ENCODE results near the gene HS3ST6. TPM values are rescaled to one million over a fixed set of nuclear protein-coding genes. Genes with fewer than 3 reads are reported as not detected.

Gene HS3ST6
- total and polyA plus RNA-seq, 9 of the 15 experiments (the other 6 are each of a cell fraction or from before 2014, with no cell fraction given) = not detected

GRCh38 chr16:1903845-1904840 is 14.1 kb downstream of the HS3ST6 start:
- Histone ChIP-seq H4K20me1 (replicated peaks; ENCODE audit: control insufficient read depth, insufficient read depth, low read length) (0 out of 2 replicates have a peak, but pooled peaks cover 8% of the 10 kb centered on the region), H2AFZ (ENCODE audit: low read depth, low read length) (no peak overlapping the region), H3K36me3 (ENCODE audit: control insufficient read depth, insufficient read depth, low read length) (no peaks in the 10 kb centered on the region), H3K27me3 (ENCODE audit: control insufficient read depth in 2 of 2, insufficient read depth in 2 of 2, low read length in 2 of 2) (peaks cover 44 to 85% of the 10 kb centered on the region in 2 experiments), H3K9me3 (replicated peaks; ENCODE audit: control insufficient read depth, insufficient read depth, low read depth, low read length) (no peaks in the 10 kb centered on the region), H3K4me3 (no peak overlapping the region), H3K4me2 (ENCODE audit: insufficient read depth, low read length) (no peak overlapping the region), H3K9ac (ENCODE audit: insufficient read depth in 1 of 2, low read depth in 2 of 2, low read length in 2 of 2) (peak overlapping the region in 1 of 2 experiments; percentile 79; a peak in 2 of 4 replicates), H3K27ac (ENCODE audit: extremely low read depth, low read depth, low read length) (no peak overlapping the region), H3K9me1 (ENCODE audit: control insufficient read depth, insufficient read depth, low read length) (no peaks in the 10 kb centered on the region), H3K79me2 (ENCODE audit: control insufficient read depth, insufficient read depth, low read length) (no peaks in the 10 kb centered on the region), H3K4me1 (replicated peaks in 1 of 2; ENCODE audit: control insufficient read depth in 2 of 2, insufficient read depth in 2 of 2, low read length in 2 of 2) (peaks cover 0 to 42% of the 10 kb centered on the region in 2 experiments; a peak in 2 of 5 replicates)
- DNase-seq (ENCODE audit: extremely low read depth in 1 of 4, low spot score in 3 of 4) (no peak), FAIRE-seq (peak; percentile 59), ATAC-seq (no peak)
- intact Hi-C loops (cut with micrococcal nuclease) = no loop called here
- 10% methylated on average over 22 of the region's 22 CpGs for WGBS (ENCODE audit: insufficient coverage, low coverage, missing lambda C conversion rate)
- in situ Hi-C loops (cut with MboI) = no loop called here
- POLR2A ChIA-PET = interaction anchor here (0.6 to 1.7 kb wide), 3 partner anchors 11 to 90 kb away, joined by 3 to 7 read pairs (median 4); no protein-coding TSS in a partner anchor
- TF ChIP-seq ZNF175 (CRISPR knock-in tag; IDR thresholded peaks at IDR 0.05; ENCODE audit: low read depth) (no peak), FUS (optimal IDR thresholded peaks at IDR 0.05; ENCODE audit: low read depth, low read length) (no peak), CBFA2T3 (IDR thresholded peaks at IDR 0.05) (peak; percentile 38), ZFP36 (IDR thresholded peaks at IDR 0.05; ENCODE audit: low read depth, low read length, partially characterized antibody) (peak; percentile 45), ZBTB2 (IDR thresholded peaks at IDR 0.05) (no peak)
- TF ChIP-seq, protein P1, sequence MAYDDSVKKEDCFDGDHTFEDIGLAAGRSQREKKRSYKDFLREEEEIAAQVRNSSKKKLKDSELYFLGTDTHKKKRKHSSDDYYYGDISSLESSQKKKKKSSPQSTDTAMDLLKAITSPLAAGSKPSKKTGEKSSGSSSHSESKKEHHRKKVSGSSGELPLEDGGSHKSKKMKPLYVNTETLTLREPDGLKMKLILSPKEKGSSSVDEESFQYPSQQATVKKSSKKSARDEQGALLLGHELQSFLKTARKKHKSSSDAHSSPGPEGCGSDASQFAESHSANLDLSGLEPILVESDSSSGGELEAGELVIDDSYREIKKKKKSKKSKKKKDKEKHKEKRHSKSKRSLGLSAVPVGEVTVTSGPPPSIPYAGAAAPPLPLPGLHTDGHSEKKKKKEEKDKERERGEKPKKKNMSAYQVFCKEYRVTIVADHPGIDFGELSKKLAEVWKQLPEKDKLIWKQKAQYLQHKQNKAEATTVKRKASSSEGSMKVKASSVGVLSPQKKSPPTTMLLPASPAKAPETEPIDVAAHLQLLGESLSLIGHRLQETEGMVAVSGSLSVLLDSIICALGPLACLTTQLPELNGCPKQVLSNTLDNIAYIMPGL (CRISPR knock-in tag; IDR thresholded peaks at IDR 0.05) = no peak
- BruUV-seq (replicated peaks) = no TSS peak
- CTCF ChIA-PET (ENCODE audit: low intra/inter-chr PET ratio) = no interaction called here
